Activated CD8-positive, alpha-beta memory T cell treated with anti-CD3 and anti-CD28 coated beads for 4 hours (primary cell): Measurements from ENCODE around the gene DST.
"Not testable (repeated sequence)": the region's sequence is repeated elsewhere in the genome, so short reads cannot be mapped to it uniquely, and the experiment has no call there.

Experiments used
- DNase-seq, 2 donors: peaks; one replicate each; pipeline ENCODE4 v3.0.0-alpha.2; 2020; ENCODE audit warnings: low read depth in 2 of 2

DST gene

GRCh38 chr6:56517155-56517745 is 125.4 kb downstream of the DST start:
- DNase-seq, result no peak

- no peak for DNase-seq
Observed at GRCh38 chr6:56516003-56516402, 126.7 kb downstream of the DST start.

GRCh38 chr6:56515081-56515905 is 127.4 kb downstream of the DST start:
- DNase-seq, result no peak

GRCh38 chr6:56514395-56514794 is 128.3 kb downstream of the DST start:
- no peak for DNase-seq

- no peak for DNase-seq
Observed at GRCh38 chr6:56513631-56514030, 129.1 kb downstream of the DST start.

- no peak for DNase-seq
Observed at GRCh38 chr6:56511591-56511990, 131.1 kb downstream of the DST start.

- no peak for DNase-seq
Observed at GRCh38 chr6:56510984-56511531, 131.6 kb downstream of the DST start.

GRCh38 chr6:56509031-56509430 is 133.7 kb downstream of the DST start:
- no peak for DNase-seq

GRCh38 chr6:56507517-56507916 is 135.2 kb downstream of the DST start:
- no peak for DNase-seq

GRCh38 chr6:56505512-56506260 is 137.0 kb downstream of the DST start:
- no peak for DNase-seq

- DNase-seq, result no peak
Observed at GRCh38 chr6:56501993-56502392, 140.7 kb downstream of the DST start.

- DNase-seq, result no peak
Observed at GRCh38 chr6:56499095-56499494, 143.6 kb downstream of the DST start.

- no peak for DNase-seq
Observed at GRCh38 chr6:56497691-56498090, 145.0 kb downstream of the DST start.

- DNase-seq, result no peak
Observed at GRCh38 chr6:56497240-56497639, 145.4 kb downstream of the DST start.

GRCh38 chr6:56496650-56497049 is 146.0 kb downstream of the DST start:
- not testable (repeated sequence) for DNase-seq

- no peak for DNase-seq
Observed at GRCh38 chr6:56495654-56496053, 147.0 kb downstream of the DST start.

GRCh38 chr6:56491606-56492328 is 150.9 kb downstream of the DST start:
- DNase-seq, result no peak

GRCh38 chr6:56490993-56491392 is 151.7 kb downstream of the DST start:
- no peak for DNase-seq

GRCh38 chr6:56489559-56489958 is 153.1 kb downstream of the DST start:
- no peak for DNase-seq

- no peak for DNase-seq
Observed at GRCh38 chr6:56488281-56488680, 154.4 kb downstream of the DST start.

GRCh38 chr6:56486681-56487080 is 156.0 kb downstream of the DST start:
- no peak for DNase-seq

- DNase-seq, result no peak
Observed at GRCh38 chr6:56484669-56485068, 158.0 kb downstream of the DST start.
